Lower lobe of right lung (tissue), 2 donors: Measurements from ENCODE around the gene ALKBH5. TPM values are rescaled to one million over a fixed set of nuclear protein-coding genes. Genes with fewer than 3 reads are reported as not detected.

ENCODE experiments used
- ATAC-seq, 2 donors: fragments of 200-7000 bp; cut with Tn5 transposase; one replicate each; pipeline ENCODE4 v1.9.1; 2020 to 2022; ENCODE audit warnings: mild to moderate bottlenecking in 2 of 2, moderate library complexity in 2 of 2
- DNase-seq: peaks from one replicate; pipeline ENCODE4 v3.0.0-alpha.2; 2020
- H3K27ac ChIP-seq: fragments of 200-600 bp; one replicate; pipeline ENCODE4 v1.8.0; 2022
- H3K27me3 ChIP-seq: fragments of 200-600 bp; one replicate; pipeline ENCODE4 v1.8.0; 2022; ENCODE audit warnings: low read depth
- H3K36me3 ChIP-seq: fragments of 200-600 bp; one replicate; pipeline ENCODE4 v1.8.0; 2022; ENCODE audit warnings: mild to moderate bottlenecking
- H3K4me1 ChIP-seq: fragments of 200-600 bp; one replicate; pipeline ENCODE4 v1.8.0; 2022
- H3K4me3 ChIP-seq: fragments of 200-600 bp; one replicate; pipeline ENCODE4 v1.8.0; 2022; ENCODE audit warnings: mild to moderate bottlenecking
- H3K9me3 ChIP-seq: fragments of 200-600 bp; one replicate; pipeline ENCODE4 v1.8.0; 2022
- intact Hi-C: fragments of 100-400 bp; cut with DNase I; formaldehyde crosslinking; loops from one replicate; pipeline ENCODE4 v1.11.0; 2022
- long read RNA-seq: library from polyadenylated mRNA; unstranded; transcript quantifications from one replicate; pipeline ENCODE4 v2.0.0, GENCODE V29; 2021
- total RNA-seq: library from RNA; stranded (reverse); fragmentation: NEBNext Ultra II Directional; extraction: Animal tissue kit (Norgen Biotek cat#: 25700); gene quantifications from one replicate; pipeline ENCODE4 v1.2.1, GENCODE V29; 2021
- TF ChIP-seq, protein P1 (sequence below): fragments of 200-600 bp; IDR thresholded peaks from one replicate; pipeline ENCODE4 v1.8.0; 2022; ENCODE audit warnings: antibody characterized with exemption, mild to moderate bottlenecking
- donor health status: DM: no; HTN: yes; CAD: no; lungs with severe emphysema.

ALKBH5 gene
- 100 TPM for total RNA-seq
- long read RNA-seq, transcript ALKBH5-201 (4 exons, 2,748 nt), result major isoform, 331 of 361 reads
- long read RNA-seq, partial matches to known transcripts, result 11 of 361 reads
- long read RNA-seq, other reads (novel, unspliced or antisense), result 18 of 361 reads

GRCh38 chr17:18183334-18184142 is at the start of gene ALKBH5:
ALKBH5 (plus strand) TSS chr17:18183828; CDS start chr17:18184244, 416 bp downstream.
- peaks cover 16% of the 10 kb centered on the region for H3K36me3 ChIP-seq
- TF ChIP-seq, protein P1, sequence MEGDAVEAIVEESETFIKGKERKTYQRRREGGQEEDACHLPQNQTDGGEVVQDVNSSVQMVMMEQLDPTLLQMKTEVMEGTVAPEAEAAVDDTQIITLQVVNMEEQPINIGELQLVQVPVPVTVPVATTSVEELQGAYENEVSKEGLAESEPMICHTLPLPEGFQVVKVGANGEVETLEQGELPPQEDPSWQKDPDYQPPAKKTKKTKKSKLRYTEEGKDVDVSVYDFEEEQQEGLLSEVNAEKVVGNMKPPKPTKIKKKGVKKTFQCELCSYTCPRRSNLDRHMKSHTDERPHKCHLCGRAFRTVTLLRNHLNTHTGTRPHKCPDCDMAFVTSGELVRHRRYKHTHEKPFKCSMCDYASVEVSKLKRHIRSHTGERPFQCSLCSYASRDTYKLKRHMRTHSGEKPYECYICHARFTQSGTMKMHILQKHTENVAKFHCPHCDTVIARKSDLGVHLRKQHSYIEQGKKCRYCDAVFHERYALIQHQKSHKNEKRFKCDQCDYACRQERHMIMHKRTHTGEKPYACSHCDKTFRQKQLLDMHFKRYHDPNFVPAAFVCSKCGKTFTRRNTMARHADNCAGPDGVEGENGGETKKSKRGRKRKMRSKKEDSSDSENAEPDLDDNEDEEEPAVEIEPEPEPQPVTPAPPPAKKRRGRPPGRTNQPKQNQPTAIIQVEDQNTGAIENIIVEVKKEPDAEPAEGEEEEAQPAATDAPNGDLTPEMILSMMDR, result no peak
- no peaks in the 10 kb centered on the region for H3K9me3 ChIP-seq
- peak within 1 kb of the TSS; percentile 82 for H3K4me3 ChIP-seq
- H3K27ac ChIP-seq, result peak within 1 kb of the TSS; percentile 95
- H3K4me1 ChIP-seq, result peaks cover 46% of the 10 kb centered on the region
- H3K27me3 ChIP-seq, result no peaks in the 10 kb centered on the region
- intact Hi-C loops, result no loop called here
- DNase-seq (peak; percentile 98), ATAC-seq (peak; percentile 95 to 96)

- no peaks in the 10 kb centered on the region for H3K9me3 ChIP-seq
- H3K36me3 ChIP-seq, result no peaks in the 10 kb centered on the region
- DNase-seq (no peak), ATAC-seq (no peak)
- H3K4me3 ChIP-seq, result no peak overlapping the region
- intact Hi-C loops, result no loop called here
- no peaks in the 10 kb centered on the region for H3K27me3 ChIP-seq
- TF ChIP-seq, protein P1, result no peak
- H3K27ac ChIP-seq, result no peak overlapping the region
- H3K4me1 ChIP-seq, result no peaks in the 10 kb centered on the region
Measured at GRCh38 chr17:18136357-18136756, 47.3 kb upstream of the ALKBH5 start.

- TF ChIP-seq, protein P1, result no peak
- no peaks in the 10 kb centered on the region for H3K27me3 ChIP-seq
- no peak overlapping the region for H3K27ac ChIP-seq
- H3K4me3 ChIP-seq, result no peak overlapping the region
- no peak for ATAC-seq
- intact Hi-C loops, result no loop called here
- H3K36me3 ChIP-seq, result no peaks in the 10 kb centered on the region
- no peaks in the 10 kb centered on the region for H3K9me3 ChIP-seq
- no peak for DNase-seq
- H3K4me1 ChIP-seq, result no peaks in the 10 kb centered on the region
Measured at GRCh38 chr17:18138065-18138749, 45.4 kb upstream of the ALKBH5 start.

DNA sequence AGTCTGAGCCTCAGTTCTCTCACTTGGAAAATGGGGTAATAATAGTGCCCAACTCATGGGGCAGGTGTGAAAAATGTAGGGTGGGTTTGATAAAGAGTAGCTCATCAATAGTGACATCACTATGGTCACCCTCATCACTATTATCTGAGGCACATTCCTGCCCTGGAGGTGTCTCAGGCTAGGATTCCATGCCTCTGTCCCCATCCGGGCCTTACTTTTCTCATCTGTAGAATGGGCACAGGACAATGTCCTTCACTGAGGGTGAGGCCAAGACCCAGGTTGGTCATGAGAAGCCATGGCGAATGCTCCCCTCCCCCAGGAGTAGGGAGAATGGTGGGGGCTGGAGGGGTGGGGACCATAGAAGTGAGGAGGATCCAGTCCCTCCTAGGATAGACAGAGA is 44.5 kb upstream of the ALKBH5 start:
- intact Hi-C loops, result no loop called here
- no peaks in the 10 kb centered on the region for H3K27me3 ChIP-seq
- TF ChIP-seq, protein P1, result no peak
- H3K4me3 ChIP-seq, result no peak overlapping the region
- H3K9me3 ChIP-seq, result no peaks in the 10 kb centered on the region
- no peak overlapping the region for H3K27ac ChIP-seq
- ATAC-seq (no peak), DNase-seq (no peak)
- no peaks in the 10 kb centered on the region for H3K36me3 ChIP-seq
- H3K4me1 ChIP-seq, result no peaks in the 10 kb centered on the region

DNA sequence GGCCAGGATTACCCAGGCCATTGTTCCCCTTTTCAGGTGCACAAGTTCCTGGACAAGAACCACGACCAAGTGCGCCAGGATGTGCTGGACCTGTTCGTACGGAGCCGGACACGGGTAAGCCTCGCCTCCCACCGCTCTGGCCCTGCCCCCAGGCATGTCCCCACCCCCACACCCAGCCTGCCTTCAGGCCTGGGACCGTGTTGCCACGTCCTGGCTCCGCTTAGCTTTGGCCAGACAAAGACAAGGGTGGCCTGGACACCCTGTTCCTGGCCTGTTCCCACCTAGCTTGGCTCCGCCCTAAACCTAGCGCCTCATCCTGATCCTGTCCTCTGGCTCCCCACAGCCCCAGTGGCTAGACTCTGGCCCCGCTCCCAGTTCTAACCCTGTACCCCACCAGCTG is 44.1 kb upstream of the ALKBH5 start:
- DNase-seq (no peak), ATAC-seq (no peak)
- no peaks in the 10 kb centered on the region for H3K36me3 ChIP-seq
- TF ChIP-seq, protein P1, result no peak
- H3K4me1 ChIP-seq, result no peaks in the 10 kb centered on the region
- intact Hi-C loops, result no loop called here
- H3K27ac ChIP-seq, result no peak overlapping the region
- no peaks in the 10 kb centered on the region for H3K9me3 ChIP-seq
- H3K4me3 ChIP-seq, result no peak overlapping the region
- H3K27me3 ChIP-seq, result no peaks in the 10 kb centered on the region
